IMR-90 (cell line): ENCODE data around the gene OPCML. TPM values are rescaled to one million over a fixed set of nuclear protein-coding genes. Genes with fewer than 3 reads are reported as not detected.

Source experiments
- ATAC-seq: fragments of 200-7000 bp; cut with Tn5 transposase; 2 replicates; pipeline ENCODE4 v1.9.1; 2020; ENCODE audit warnings: low read depth, mild to moderate bottlenecking, moderate library complexity
- BruUV-seq: library from RNA; stranded (reverse); fragments of 400-500 nt; replicated peaks from 2 replicates; lab custom pipeline; 2021; lab: Mats Ljungman, UMichigan
- CTCF ChIA-PET: fragments of 300-600 bp; formaldehyde crosslinking; extraction: SDS; loops from one replicate; lab custom pipeline; 2021; ENCODE audit warnings: antibody characterized with exemption; lab: Yijun Ruan, JAX
- POLR2A ChIA-PET: fragments of 300-600 bp; sonication (Branson Sonifier 250); formaldehyde crosslinking; loops from one replicate; lab custom pipeline; 2022; ENCODE audit warnings: antibody characterized with exemption; ENCODE audit not compliant: unreplicated experiment; lab: Charles Lee
- DNase-seq: peaks from one replicate; pipeline ENCODE4 v3.0.0; 2013
- H2AFZ ChIP-seq: replicated peaks from 2 replicates; pipeline ENCODE3; 2013; ENCODE audit warnings: low read length, mild to moderate bottlenecking; ENCODE audit not compliant: poor library complexity
- H2AK5ac ChIP-seq: 2 replicates; pipeline ENCODE4 v1.6.1; 2013; ENCODE audit warnings: low read depth, low read length, inconsistent platforms
- H2AK9ac ChIP-seq: replicated peaks from 2 replicates; pipeline ENCODE3; 2013; ENCODE audit warnings: mild to moderate bottlenecking, low read depth, low read length, moderate library complexity; ENCODE audit not compliant: poor library complexity
- H2BK120ac ChIP-seq: 2 replicates; pipeline ENCODE4 v1.6.1; 2013; ENCODE audit warnings: low read depth, low read length, inconsistent platforms
- H2BK15ac ChIP-seq: 3 replicates; pipeline ENCODE4 v1.6.1; 2013; ENCODE audit warnings: low read depth, low read length, inconsistent platforms
- H2BK20ac ChIP-seq: 2 replicates; pipeline ENCODE4 v1.6.1; 2013; ENCODE audit warnings: low read depth, mild to moderate bottlenecking, inconsistent platforms, low read length, moderate library complexity
- H2BK5ac ChIP-seq: 2 replicates; pipeline ENCODE4 v1.6.1; 2013; ENCODE audit warnings: mild to moderate bottlenecking, low read depth, low read length, inconsistent platforms; ENCODE audit not compliant: poor library complexity, severe bottlenecking
- H3K14ac ChIP-seq: replicated peaks from 2 replicates; pipeline ENCODE4 v1.6.1; 2013; ENCODE audit warnings: low read depth, low read length, inconsistent platforms
- H3K18ac ChIP-seq: 2 replicates; pipeline ENCODE4 v1.6.1; 2013; ENCODE audit warnings: low read depth, low read length, control low read depth
- H3K23ac ChIP-seq: 2 replicates; pipeline ENCODE4 v1.6.1; 2013; ENCODE audit warnings: low read depth, low read length, inconsistent platforms
- H3K27ac ChIP-seq: 2 replicates; pipeline ENCODE4 v1.5.1; 2013; ENCODE audit warnings: mild to moderate bottlenecking, control low read depth, low read length; ENCODE audit not compliant: insufficient read depth
- H3K27me3 ChIP-seq: 2 replicates; pipeline ENCODE4 v1.6.1; 2013; ENCODE audit warnings: low read length; ENCODE audit not compliant: control insufficient read depth, insufficient read depth
- H3K36me3 ChIP-seq: 2 replicates; pipeline ENCODE4 v1.6.1; 2013; ENCODE audit warnings: low read length, mixed read lengths; ENCODE audit not compliant: control insufficient read depth, insufficient read depth
- H3K4ac ChIP-seq: 2 replicates; pipeline ENCODE4 v1.6.1; 2013; ENCODE audit warnings: low read depth, low read length, inconsistent platforms
- H3K4me1 ChIP-seq: 2 replicates; pipeline ENCODE4 v1.6.1; 2013; ENCODE audit warnings: low read length, mixed read lengths; ENCODE audit not compliant: control insufficient read depth, insufficient read depth
- H3K4me2 ChIP-seq: 2 replicates; pipeline ENCODE4 v1.6.1; 2013; ENCODE audit warnings: low read depth, mild to moderate bottlenecking, control low read depth, low read length, moderate library complexity
- H3K4me3 ChIP-seq: 2 replicates; pipeline ENCODE4 v1.5.1; 2013; ENCODE audit warnings: low read depth, mild to moderate bottlenecking, control low read depth, low read length, moderate library complexity; ENCODE audit not compliant: insufficient read depth
- H3K56ac ChIP-seq: 2 replicates; pipeline ENCODE4 v1.6.1; 2013; ENCODE audit warnings: low read length, inconsistent platforms; ENCODE audit not compliant: insufficient read depth; ENCODE audit errors: extremely low read depth
- H3K79me1 ChIP-seq, 2 experiments: 2 replicates each; pipeline ENCODE4 v1.6.1; 2013; ENCODE audit warnings: low read length in 2 of 2, inconsistent platforms in 1 of 2, low read depth in 1 of 2
- H3K9ac ChIP-seq: 2 replicates; pipeline ENCODE4 v1.6.1; 2013; ENCODE audit warnings: low read depth, low read length, control low read depth
- H3K9me1 ChIP-seq: 2 replicates; pipeline ENCODE4 v1.6.1; 2013; ENCODE audit warnings: low read length, inconsistent platforms; ENCODE audit not compliant: insufficient read depth
- H3K9me3 ChIP-seq: 2 replicates; pipeline ENCODE4 v1.6.1; 2013; ENCODE audit warnings: low read length; ENCODE audit not compliant: control insufficient read depth, insufficient read depth
- H4K20me1 ChIP-seq: 2 replicates; pipeline ENCODE4 v1.6.1; 2013; ENCODE audit warnings: low read length, inconsistent platforms; ENCODE audit not compliant: insufficient read depth
- H4K5ac ChIP-seq: 2 replicates; pipeline ENCODE4 v1.6.1; 2013; ENCODE audit warnings: mild to moderate bottlenecking, low read depth, low read length, control low read depth
- H4K8ac ChIP-seq, 2 experiments: 2 replicates each; pipeline ENCODE4 v1.6.1; 2013; ENCODE audit warnings: low read depth in 2 of 2, low read length in 2 of 2, control low read depth in 1 of 2, inconsistent platforms in 1 of 2
- H4K91ac ChIP-seq: 2 replicates; pipeline ENCODE4 v1.6.1; 2013; ENCODE audit warnings: low read depth, low read length, inconsistent platforms; ENCODE audit not compliant: insufficient read depth
- CHD1 ChIP-seq: IDR thresholded peaks from 2 replicates; pipeline ENCODE4 v1.6.1; 2012; ENCODE audit warnings: low read depth, low read length, improper control_type of control experiment
- MAFK ChIP-seq: IDR thresholded peaks from 2 replicates; pipeline ENCODE4 v1.6.1; 2012; ENCODE audit warnings: low read depth, low read length, improper control_type of control experiment
- MAZ ChIP-seq: IDR thresholded peaks from 2 replicates; pipeline ENCODE4 v1.6.1; 2012; ENCODE audit warnings: low read depth, mild to moderate bottlenecking, low read length, improper control_type of control experiment, moderate library complexity, borderline replicate concordance
- SMC3 ChIP-seq: fragments of 150-350 bp; IDR thresholded peaks from 2 replicates; pipeline ENCODE4 v1.6.1; 2016; ENCODE audit warnings: low read depth, mild to moderate bottlenecking, antibody characterized with exemption, low read length, moderate library complexity
- USF2 ChIP-seq: fragments of 150-350 bp; IDR thresholded peaks from 2 replicates; pipeline ENCODE4 v1.6.1; 2017; ENCODE audit warnings: mild to moderate bottlenecking, antibody characterized with exemption, low read length, low read depth
- WGBS, 2 experiments: methylation state at CpG; one replicate each; pipeline versions ENCODE4 v1.1.5 to v1.1.7; 2013; ENCODE audit warnings: missing lambda C conversion rate in 2 of 2; ENCODE audit not compliant: insufficient read length in 1 of 2; ENCODE audit errors: extremely low coverage in 2 of 2; 5-methylcytosine and 5-hydroxymethylcytosine counted together
- dilution Hi-C: fragments of 300-500 bp; cut with HindIII; formaldehyde crosslinking; loops from one replicate; pipeline ENCODE4 v1.14.3; 2018; ENCODE audit warnings: low sequenced_read_pairs; ENCODE audit not compliant: unreplicated experiment
- in situ Hi-C: fragments of 300-500 bp; cut with MboI; formaldehyde crosslinking; loops from 3 replicates; pipeline ENCODE4 v1.14.3; 2019; ENCODE audit warnings: low sequenced_read_pairs, inconsistent platforms, mixed read lengths
- intact Hi-C: fragments of 100-400 bp; cut with micrococcal nuclease; formaldehyde crosslinking; loops from 2 replicates; pipeline ENCODE4 v1.10.0; 2022
- polyA plus RNA-seq, 3 experiments: library from polyadenylated mRNA; depleted of rRNA; stranded (reverse); fragments of >200 nt; gene quantifications; 2 replicates each; pipeline ENCODE4 v1.2.3, GENCODE V29; 2012; ENCODE audit warnings: low replicate concordance in 1 of 3
- total RNA-seq: library from RNA; depleted of rRNA; stranded (reverse); fragments of >200 nt; gene quantifications from 2 replicates; pipeline ENCODE4 v1.2.3, GENCODE V29; 2012

OPCML gene
- total and polyA plus RNA-seq, 2 of the 4 experiments (the other 2 are of a cell fraction) = under 0.01 to 2.6 TPM

- ATAC-seq = no peak
- Histone ChIP-seq H2AK9ac (no peak overlapping the region), H4K8ac (no peak overlapping the region), H3K4me3 (no peak overlapping the region), H3K4me1 (no peaks in the 10 kb centered on the region), H4K91ac (no peak overlapping the region), H3K14ac (no peak overlapping the region), H3K27ac (no peak overlapping the region), H3K27me3 (no peaks in the 10 kb centered on the region), H2BK15ac (no peak overlapping the region), H3K23ac (no peak overlapping the region), H3K4ac (no peak overlapping the region), H3K79me1 (no peaks in the 10 kb centered on the region), H3K9me3 (peaks cover 12% of the 10 kb centered on the region), H2AFZ (no peak overlapping the region), H2BK5ac (no peak overlapping the region), H3K9ac (no peak overlapping the region), H2BK20ac (no peak overlapping the region), H2BK120ac (no peak overlapping the region), H3K36me3 (no peaks in the 10 kb centered on the region), H4K5ac (no peak overlapping the region), H3K9me1 (no peaks in the 10 kb centered on the region), H2AK5ac (no peak overlapping the region), H4K20me1 (no peaks in the 10 kb centered on the region), H3K18ac (no peak overlapping the region), H3K4me2 (no peak overlapping the region), H3K56ac (no peak overlapping the region)
- TF ChIP-seq SMC3 (no peak), CHD1 (no peak), USF2 (no peak), MAZ (no peak), MAFK (no peak)
- WGBS, 2 experiments = no CpG with 5 or more reads among the region's 1 CpG
- in situ Hi-C loops = no loop called here
- no peak for DNase-seq
- dilution Hi-C loops = no loop called here
- intact Hi-C loops = no loop called here
- POLR2A ChIA-PET = no interaction called here
- CTCF ChIA-PET = no interaction called here
- BruUV-seq = no TSS peak
Measured at GRCh38 chr11:133106417-133106816, 425.9 kb downstream of the OPCML start.
